H1 (cell line): Measurements from ENCODE around the gene BRAT1. TPM values are rescaled to one million over a fixed set of nuclear protein-coding genes. Genes with fewer than 3 reads are reported as not detected.
"Not testable (repeated sequence)": the region's sequence is repeated elsewhere in the genome, so short reads cannot be mapped to it uniquely, and the experiment has no call there.

Experiments
- CTCF ChIA-PET: fragments of 300-600 bp; sonication (Branson Sonifier 250); formaldehyde crosslinking; loops from one replicate; lab custom pipeline; 2021; ENCODE audit not compliant: partially characterized antibody; lab: Charles Lee
- POLR2A ChIA-PET: fragments of 300-600 bp; sonication (Branson Sonifier 250); formaldehyde crosslinking; loops from one replicate; lab custom pipeline; 2021; ENCODE audit warnings: inconsistent platforms; ENCODE audit not compliant: partially characterized antibody; lab: Charles Lee
- DNase-seq, 2 experiments: peaks; one replicate each; pipeline versions ENCODE4 v3.0.0 to v3.0.0-alpha.2; 2010 to 2022; ENCODE audit warnings: low spot score in 2 of 2, low read depth in 1 of 2, mixed read lengths in 1 of 2
- FAIRE-seq: peaks from 2 replicates; lab custom pipeline; 2011; peaks lifted over from hg19 to GRCh38; lab: Jason Lieb, UNC
- H2AFZ ChIP-seq: 2 replicates; pipeline ENCODE4 v1.8.1; 2012; ENCODE audit warnings: low read length, inconsistent platforms
- H2AK5ac ChIP-seq: 2 replicates; pipeline ENCODE4 v1.6.1; 2013; ENCODE audit warnings: low read depth, low read length
- H2BK120ac ChIP-seq: replicated peaks from 2 replicates; pipeline ENCODE3; 2013; ENCODE audit warnings: low read depth, low read length, inconsistent platforms
- H2BK12ac ChIP-seq: 2 replicates; pipeline ENCODE4 v1.6.1; 2013; ENCODE audit warnings: low read depth, low read length
- H2BK15ac ChIP-seq: 2 replicates; pipeline ENCODE4 v1.6.1; 2013; ENCODE audit warnings: low read length
- H2BK20ac ChIP-seq: 2 replicates; pipeline ENCODE4 v1.6.1; 2013; ENCODE audit warnings: low read length
- H2BK5ac ChIP-seq: 2 replicates; pipeline ENCODE4 v1.6.1; 2013; ENCODE audit warnings: low read depth, low read length
- H3K14ac ChIP-seq: 2 replicates; pipeline ENCODE4 v1.6.1; 2013; ENCODE audit warnings: inconsistent platforms; ENCODE audit not compliant: insufficient read length
- H3K18ac ChIP-seq: 2 replicates; pipeline ENCODE4 v1.6.1; 2013; ENCODE audit warnings: low read length; ENCODE audit errors: extremely low read depth
- H3K23ac ChIP-seq: 2 replicates; pipeline ENCODE4 v1.6.1; 2013; ENCODE audit warnings: inconsistent platforms; ENCODE audit not compliant: insufficient read length
- H3K23me2 ChIP-seq: 2 replicates; pipeline ENCODE4 v1.6.1; 2013; ENCODE audit warnings: low read depth, low read length
- H3K27ac ChIP-seq: 2 replicates; pipeline ENCODE4 v1.6.1; 2011; ENCODE audit warnings: low read depth, low read length, inconsistent platforms
- H3K27me3 ChIP-seq, 4 experiments: replicated peaks in 1 of 4; 1 replicate in 1 of 4; 2 replicates in 3 of 4; pipeline versions ENCODE4 v1.6.1 to v1.8.1; 2011 to 2013; ENCODE audit warnings: low read length in 3 of 4, mild to moderate bottlenecking in 3 of 4, inconsistent platforms in 2 of 4, mixed read lengths in 2 of 4, moderate library complexity in 1 of 4; ENCODE audit not compliant: control insufficient read depth in 3 of 4, insufficient read depth in 3 of 4; ENCODE audit errors: extremely low read depth in 1 of 4
- H3K36me3 ChIP-seq, 4 experiments: 2 replicates each; pipeline versions ENCODE4 v1.6.1 to v1.8.1; 2011 to 2013; ENCODE audit warnings: mild to moderate bottlenecking in 4 of 4, low read length in 3 of 4, moderate library complexity in 2 of 4, control low read depth in 1 of 4, inconsistent platforms in 1 of 4; ENCODE audit not compliant: insufficient read depth in 4 of 4, control insufficient read depth in 2 of 4
- H3K4ac ChIP-seq: replicated peaks from 2 replicates; pipeline ENCODE3; 2013; ENCODE audit warnings: low read length, low read depth, mixed read lengths, inconsistent platforms; ENCODE audit not compliant: insufficient read length
- H3K4me1 ChIP-seq, 4 experiments: replicated peaks in 1 of 4; 1 replicate in 1 of 4; 2 replicates in 3 of 4; pipeline versions ENCODE4 v1.6.1 to v1.8.1; 2011 to 2013; ENCODE audit warnings: low read length in 3 of 4, inconsistent platforms in 2 of 4, mixed read lengths in 1 of 4; ENCODE audit not compliant: insufficient read depth in 4 of 4, control insufficient read depth in 3 of 4
- H3K4me2 ChIP-seq, 2 experiments: 2 replicates each; pipeline versions ENCODE4 v1.6.1 to v1.8.1; 2011 to 2013; ENCODE audit warnings: low read depth in 2 of 2, low read length in 2 of 2, control low read depth in 1 of 2, inconsistent platforms in 1 of 2, mild to moderate bottlenecking in 1 of 2; ENCODE audit not compliant: insufficient read depth in 1 of 2
- H3K4me3 ChIP-seq, 4 experiments: fragments of 200-600, 300-600 bp in 1 of 4; sonication (generic), shearing (Covaris generic), sonication (Bioruptor Twin) in 1 of 4; 2 replicates each; pipeline versions ENCODE4 v1.5.1 to v1.8.1; 2011 to 2016; ENCODE audit warnings: low read length in 4 of 4, low read depth in 3 of 4, control low read depth in 2 of 4, inconsistent platforms in 2 of 4, mild to moderate bottlenecking in 2 of 4, mixed read lengths in 1 of 4, moderate library complexity in 1 of 4; ENCODE audit not compliant: insufficient read depth in 2 of 4; ENCODE audit errors: extremely low read depth in 1 of 4
- H3K56ac ChIP-seq: replicated peaks from 2 replicates; pipeline ENCODE3; 2013; ENCODE audit warnings: low read depth, mild to moderate bottlenecking, mixed read lengths, low read length, inconsistent platforms; ENCODE audit not compliant: insufficient read length
- H3K79me1 ChIP-seq: 2 replicates; pipeline ENCODE4 v1.6.1; 2013; ENCODE audit warnings: low read depth, low read length, control low read depth
- H3K79me2 ChIP-seq, 2 experiments: 2 replicates each; pipeline versions ENCODE4 v1.6.1 to v1.8.1; 2012 to 2013; ENCODE audit warnings: low read length in 2 of 2, mild to moderate bottlenecking in 2 of 2, inconsistent platforms in 1 of 2; ENCODE audit not compliant: insufficient read depth in 2 of 2, control insufficient read depth in 1 of 2
- H3K9ac ChIP-seq, 4 experiments: replicated peaks in 1 of 4; 1 replicate in 1 of 4; 2 replicates in 3 of 4; pipeline versions ENCODE4 v1.6.1 to v1.8.1; 2011 to 2013; ENCODE audit warnings: low read depth in 3 of 4, low read length in 3 of 4, control low read depth in 2 of 4, mild to moderate bottlenecking in 2 of 4, moderate library complexity in 2 of 4, inconsistent platforms in 1 of 4; ENCODE audit errors: extremely low read depth in 1 of 4
- H3K9me3 ChIP-seq, 2 experiments: 2 replicates each; pipeline versions ENCODE4 v1.6.1 to v1.8.1; 2012 to 2013; ENCODE audit warnings: mild to moderate bottlenecking in 2 of 2, moderate library complexity in 2 of 2, control low read depth in 1 of 2, inconsistent platforms in 1 of 2, low read depth in 1 of 2, low read length in 1 of 2, mixed read lengths in 1 of 2; ENCODE audit not compliant: insufficient read depth in 2 of 2
- H4K20me1 ChIP-seq, 2 experiments: replicated peaks in 1 of 2; 2 replicates each; pipeline versions ENCODE3 to v1.8.1; 2011 to 2013; ENCODE audit warnings: inconsistent platforms in 2 of 2, low read length in 2 of 2, mild to moderate bottlenecking in 1 of 2; ENCODE audit not compliant: insufficient read depth in 2 of 2, control insufficient read depth in 1 of 2
- H4K5ac ChIP-seq: 2 replicates; pipeline ENCODE4 v1.6.1; 2013; ENCODE audit warnings: low read length, low read depth, mixed read lengths, inconsistent platforms; ENCODE audit not compliant: insufficient read length
- H4K8ac ChIP-seq: 2 replicates; pipeline ENCODE4 v1.8.0; 2013; ENCODE audit warnings: mild to moderate bottlenecking, moderate library complexity, low read length, inconsistent platforms; ENCODE audit not compliant: insufficient read depth; ENCODE audit errors: extremely low read depth
- H4K91ac ChIP-seq: replicated peaks from 2 replicates; pipeline ENCODE3; 2013; ENCODE audit warnings: low read length, mixed read lengths, inconsistent platforms; ENCODE audit not compliant: insufficient read length
- WGBS, 2 experiments: shearing (Covaris generic) in 1 of 2; methylation state at CpG; one replicate each; pipeline versions ENCODE4 v1.1.6 to v1.1.7; 2013 to 2015; ENCODE audit warnings: low lambda C conversion rate in 2 of 2, mixed read lengths in 2 of 2, inconsistent platforms in 1 of 2, low coverage in 1 of 2, missing lambda C conversion rate in 1 of 2; ENCODE audit not compliant: insufficient replicate concordance in 2 of 2, insufficient coverage in 1 of 2, insufficient read length in 1 of 2; ENCODE audit errors: extremely low coverage in 1 of 2, missing lambda C conversion rate in 1 of 2; 5-methylcytosine and 5-hydroxymethylcytosine counted together
- polyA plus RNA-seq, 7 experiments: library from polyadenylated mRNA; depleted of rRNA in 3 of 7; stranded (reverse) in 5 of 7; unstranded in 2 of 7; fragments of >200 nt in 5 of 7; fragments of 200-250 nt in 2 of 7; gene quantifications; 1 replicate in 5 of 7; 2 replicates in 1 of 7; 4 replicates in 1 of 7; pipeline versions ENCODE4 v1.2.1 to v1.2.3, GENCODE V29; 2011 to 2013; ENCODE audit warnings: missing spikeins in 2 of 7, mixed read lengths in 2 of 7
- total RNA-seq: library from RNA; stranded (reverse); fragmentation: NEBNext Ultra II Directional; extraction: Animal tissue kit (Norgen Biotek cat#: 25700); gene quantifications from 2 replicates; pipeline ENCODE4 v1.2.1, GENCODE V29; 2021

Gene BRAT1
- total and polyA plus RNA-seq, 2 of the 8 experiments (the other 6 are each of a cell fraction or from before 2014, with no cell fraction given), result 36.8 to 42.3 TPM

DNA sequence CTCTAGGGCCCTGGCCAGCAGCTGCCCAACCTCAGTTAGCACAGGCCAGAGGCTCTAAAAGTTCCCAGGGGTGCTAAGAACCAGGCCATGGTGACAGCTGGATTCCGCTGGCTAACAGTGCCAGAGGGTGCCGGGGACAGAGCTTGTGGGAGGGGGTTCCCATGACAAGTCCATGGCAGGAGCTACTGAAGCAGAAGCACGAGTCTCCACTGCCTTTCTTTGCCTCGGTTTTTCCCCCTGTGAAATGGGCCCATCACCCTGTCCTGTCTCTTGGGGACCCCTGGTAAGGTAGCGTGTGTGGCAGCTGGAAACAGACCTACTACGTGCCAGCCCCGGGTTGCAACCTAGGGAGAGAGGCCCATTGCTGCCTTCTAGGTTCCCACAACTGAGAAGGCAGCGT lies 22.5 kb downstream of the BRAT1 start:
- H3K36me3 ChIP-seq, H3K79me1 ChIP-seq, H4K5ac ChIP-seq, H3K56ac ChIP-seq, H4K91ac ChIP-seq, H3K9ac ChIP-seq, H2AFZ ChIP-seq, H2AK5ac ChIP-seq, H3K14ac ChIP-seq, H2BK20ac ChIP-seq, H2BK5ac ChIP-seq, H3K23me2 ChIP-seq, H3K4ac ChIP-seq, H2BK15ac ChIP-seq, FAIRE-seq, H3K4me3 ChIP-seq, H4K8ac ChIP-seq, H4K20me1 ChIP-seq, H3K27ac ChIP-seq, H3K27me3 ChIP-seq, H3K9me3 ChIP-seq, H3K18ac ChIP-seq, H3K4me2 ChIP-seq, H3K79me2 ChIP-seq, DNase-seq, H3K23ac ChIP-seq, H2BK120ac ChIP-seq, H2BK12ac ChIP-seq, POLR2A ChIA-PET, CTCF ChIA-PET: not testable (repeated sequence)
- WGBS, 2 experiments, result 93% methylated on average over 5 of the region's 8 CpGs; no CpG with 5 or more reads in 1 of the 2 experiments
- peaks cover 0 to 19% (median 6%) of the 10 kb centered on the region in 4 experiments; a peak in 5 of 7 replicates for H3K4me1 ChIP-seq

DNA sequence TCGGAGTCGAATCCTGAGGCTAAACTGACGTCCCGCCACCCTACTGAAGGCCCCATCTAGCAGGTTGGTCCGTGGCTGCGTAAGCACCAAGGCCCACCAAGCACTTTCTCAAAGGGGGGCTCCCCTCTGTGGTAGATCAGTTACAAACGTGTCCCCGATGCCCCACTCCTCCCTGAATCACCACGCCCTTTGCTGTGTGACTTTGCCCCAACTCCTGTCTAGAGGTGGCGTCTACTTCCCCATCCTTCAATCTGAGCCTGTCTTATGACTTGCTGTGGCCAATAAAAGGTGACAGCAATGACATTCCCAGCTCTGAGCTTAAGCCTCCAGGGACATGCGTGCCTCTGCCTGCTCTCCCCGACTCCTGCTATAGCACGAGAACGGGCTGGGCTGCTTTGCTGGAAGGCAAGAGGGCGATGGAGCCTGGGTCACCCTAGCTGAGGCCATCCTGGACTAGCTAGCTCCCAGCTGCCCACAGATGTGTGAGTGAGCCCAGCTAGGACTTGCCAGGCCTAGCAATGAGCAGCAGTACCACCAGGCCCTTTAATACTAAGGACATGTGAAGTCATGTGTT lies 23.0 kb downstream of the BRAT1 start:
- H3K23me2 ChIP-seq, H2BK12ac ChIP-seq, H3K18ac ChIP-seq, H2BK20ac ChIP-seq, H2BK120ac ChIP-seq, H4K5ac ChIP-seq, H3K4me2 ChIP-seq, H4K20me1 ChIP-seq, H3K36me3 ChIP-seq, H2BK15ac ChIP-seq, H2AFZ ChIP-seq, H3K56ac ChIP-seq, H2BK5ac ChIP-seq, H3K4ac ChIP-seq, DNase-seq, H3K9me3 ChIP-seq, H4K91ac ChIP-seq, H2AK5ac ChIP-seq, H3K79me1 ChIP-seq, H3K14ac ChIP-seq, H4K8ac ChIP-seq, H3K27me3 ChIP-seq, H3K27ac ChIP-seq, H3K79me2 ChIP-seq, CTCF ChIA-PET, H3K9ac ChIP-seq, H3K4me3 ChIP-seq, FAIRE-seq, H3K23ac ChIP-seq: not testable (repeated sequence)
- 91% methylated on average over 11 of the region's 15 CpGs; no CpG with 5 or more reads in 1 of the 2 experiments for WGBS, 2 experiments
- peaks cover 0 to 22% (median 6%) of the 10 kb centered on the region in 4 experiments; a peak in 5 of 7 replicates for H3K4me1 ChIP-seq
- POLR2A ChIA-PET, result interaction anchor here (8.2 kb wide), 1 partner anchor 9 kb away, joined by 68 read pairs; no protein-coding TSS in a partner anchor
